Stimulated activated CD4-positive, alpha-beta T cell treated with anti-CD3 and anti-CD28 coated beads, Interleukin-1b, Interleukin-23, amount 100 ng/mL, for 1 hour (primary cell): Measurements from ENCODE around the gene SLC25A29.
"Not testable (repeated sequence)": the region's sequence is repeated elsewhere in the genome, so short reads cannot be mapped to it uniquely, and the experiment has no call there.

Experiments
- DNase-seq, 2 donors: peaks; one replicate each; pipeline ENCODE4 v3.0.0-alpha.2; 2020; ENCODE audit warnings: low read depth in 2 of 2

SLC25A29 gene

DNA sequence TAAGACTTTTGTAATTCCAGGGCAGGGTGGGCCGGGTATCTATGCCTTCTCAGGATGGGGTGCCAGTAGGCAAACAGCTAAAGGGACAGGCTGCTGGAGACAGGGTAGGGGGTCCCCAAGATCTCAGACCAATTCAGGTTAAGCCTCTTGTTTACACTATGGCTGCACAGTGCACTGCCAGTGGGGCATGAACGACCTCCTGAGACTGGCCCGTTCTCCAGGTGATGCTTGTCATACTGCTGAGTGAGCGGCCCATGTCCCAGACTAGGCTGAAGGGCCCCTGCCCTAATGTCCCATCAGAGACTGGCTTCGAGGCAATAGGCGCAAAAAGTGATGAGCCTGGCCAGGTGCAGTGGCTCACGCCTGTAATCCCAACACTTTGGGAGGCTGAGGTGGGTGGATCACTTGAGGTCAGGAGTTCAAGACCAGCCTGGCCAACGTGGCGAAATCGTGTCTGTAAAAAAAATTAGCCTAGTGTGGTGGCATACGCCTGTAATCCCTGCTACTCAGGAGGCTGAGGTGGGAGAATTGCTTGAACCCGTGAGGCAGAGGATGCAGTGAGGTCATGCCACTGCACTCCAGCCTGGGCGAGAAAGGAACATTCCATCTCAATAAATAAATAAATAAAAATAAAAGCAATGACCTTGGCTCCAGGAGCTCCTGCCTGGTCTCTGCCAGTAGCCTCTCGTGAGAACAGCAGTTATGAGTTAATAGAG lies 12.6 kb downstream of the SLC25A29 start:
- DNase-seq, result no peak

DNA sequence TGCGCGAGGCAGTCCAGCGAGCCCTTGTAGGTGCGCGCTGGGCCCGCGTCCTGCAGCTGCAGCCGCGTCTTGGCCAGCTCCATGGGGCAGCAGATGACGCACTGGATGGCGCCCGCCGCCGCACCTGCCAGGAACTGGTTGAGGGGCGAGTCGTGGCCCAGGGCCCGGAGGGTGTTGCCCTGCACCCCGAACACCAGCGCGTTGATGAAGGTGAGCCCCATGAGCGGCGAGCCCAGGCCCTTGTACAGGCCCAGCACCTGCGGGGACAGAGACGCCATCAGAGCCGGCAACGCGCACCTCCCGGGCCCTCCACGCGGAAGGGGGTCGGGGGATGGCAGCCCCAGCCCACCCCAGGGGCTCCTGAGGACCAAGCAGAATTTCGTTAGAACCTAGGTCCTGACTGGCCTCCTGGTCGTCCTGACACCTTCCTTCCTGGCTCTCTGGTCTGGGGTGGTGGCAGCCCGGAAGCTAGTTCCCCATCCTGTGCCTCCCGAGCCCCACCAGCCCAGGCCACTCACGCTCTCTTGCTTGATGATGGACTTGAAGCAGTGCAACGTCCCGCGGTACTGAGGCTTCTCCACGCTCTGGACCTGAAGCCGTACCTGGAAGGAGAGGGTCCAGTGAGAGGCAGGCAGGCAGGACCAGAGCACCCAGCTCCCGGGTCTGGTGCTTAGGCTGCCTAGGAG lies 13.3 kb downstream of the SLC25A29 start:
- DNase-seq, result no peak

DNA sequence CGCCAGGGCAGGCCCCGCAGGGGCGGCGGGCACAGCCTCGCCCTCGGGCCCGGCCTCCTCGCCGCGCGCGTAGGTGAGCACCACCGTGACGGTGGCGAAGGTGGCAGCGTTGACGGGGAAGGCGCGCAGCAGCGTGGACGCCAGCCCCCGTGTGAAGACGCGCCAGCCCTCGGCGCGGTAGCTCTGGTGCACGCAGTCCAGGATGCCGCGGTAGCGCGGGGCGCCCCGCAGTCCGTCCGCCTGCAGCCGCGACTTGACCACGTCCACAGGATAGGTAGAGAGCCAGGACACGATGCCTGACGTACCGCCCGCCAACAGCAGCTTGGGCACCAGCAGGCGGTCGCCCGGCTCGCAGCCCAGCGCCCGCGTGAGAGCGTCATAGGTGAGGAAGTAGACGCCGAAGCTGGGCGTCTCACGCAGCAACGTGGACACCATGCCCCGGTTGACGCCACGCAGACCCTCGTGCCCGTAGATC lies 13.9 kb downstream of the SLC25A29 start:
- no peak for DNase-seq

DNA sequence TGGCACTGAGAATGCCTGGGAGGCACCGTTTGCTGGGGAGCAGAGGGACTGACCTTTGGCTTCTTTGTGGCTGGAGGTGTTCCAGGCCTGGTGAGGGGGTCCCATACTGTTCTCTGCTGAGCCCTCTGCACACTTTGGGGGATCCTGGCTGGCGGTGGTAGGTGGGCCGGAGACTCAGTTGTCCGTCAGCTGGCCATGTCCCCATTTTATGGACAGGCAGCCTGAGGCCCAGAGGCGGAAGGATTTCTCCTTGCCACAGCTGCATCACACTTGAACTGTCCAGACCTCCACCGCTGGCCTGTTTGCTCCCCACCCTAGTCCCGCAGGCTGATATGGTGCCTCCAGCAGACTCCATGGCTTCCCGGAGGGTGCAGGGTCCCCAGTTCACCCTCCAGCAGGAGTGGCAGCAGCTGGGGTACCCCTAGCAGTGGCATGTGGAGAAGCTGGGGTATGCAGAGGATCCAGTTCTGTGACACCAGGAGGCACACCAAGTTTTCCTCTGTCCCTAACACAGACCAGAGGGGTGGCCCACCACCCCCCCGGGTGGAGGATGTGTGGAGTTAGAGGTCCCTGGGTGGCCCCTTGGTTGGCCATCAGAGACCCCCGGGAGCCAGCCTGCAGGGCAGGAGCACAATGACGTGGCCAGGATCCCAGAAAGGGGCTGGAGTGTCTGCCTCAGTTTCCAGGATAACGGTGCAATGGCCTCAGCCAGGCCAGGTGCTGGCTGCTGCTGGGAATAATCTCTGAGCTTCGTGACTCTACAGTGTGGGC lies 14.8 kb downstream of the SLC25A29 start:
- DNase-seq, result no peak

DNA sequence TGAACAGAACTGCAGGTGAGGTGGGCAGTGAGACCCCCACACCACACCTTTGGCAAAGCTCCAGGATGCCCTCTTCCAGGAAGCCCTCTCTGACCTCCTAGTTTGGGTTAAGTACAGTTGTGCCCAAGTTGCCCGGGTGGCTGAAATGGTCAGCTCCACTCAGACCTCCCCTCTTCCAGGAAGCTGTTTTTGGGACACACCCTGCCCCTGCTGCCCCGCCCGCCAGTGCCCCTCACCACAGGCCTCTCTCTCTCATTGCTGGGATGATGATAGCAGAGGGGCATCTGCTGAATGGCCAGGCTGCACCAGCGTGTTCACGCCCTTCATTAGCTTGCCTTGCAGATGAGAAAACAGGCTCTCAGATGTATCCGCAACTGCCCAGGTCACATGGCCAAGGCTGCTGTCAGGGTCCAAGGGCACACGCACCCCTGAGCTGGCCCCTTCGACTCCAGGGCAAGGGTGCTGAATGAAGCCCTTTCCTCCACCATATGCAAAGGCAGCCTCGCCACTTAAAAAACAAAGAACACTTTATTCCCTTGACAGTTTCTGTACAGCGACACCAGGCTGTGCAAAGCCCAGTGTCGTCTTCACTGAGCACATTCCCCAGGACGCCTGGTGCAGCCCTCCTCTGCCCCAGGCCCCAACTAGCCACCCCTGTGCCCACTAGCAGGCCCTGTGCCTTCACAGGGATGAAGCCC lies 15.5 kb downstream of the SLC25A29 start:
- DNase-seq, result no peak

DNA sequence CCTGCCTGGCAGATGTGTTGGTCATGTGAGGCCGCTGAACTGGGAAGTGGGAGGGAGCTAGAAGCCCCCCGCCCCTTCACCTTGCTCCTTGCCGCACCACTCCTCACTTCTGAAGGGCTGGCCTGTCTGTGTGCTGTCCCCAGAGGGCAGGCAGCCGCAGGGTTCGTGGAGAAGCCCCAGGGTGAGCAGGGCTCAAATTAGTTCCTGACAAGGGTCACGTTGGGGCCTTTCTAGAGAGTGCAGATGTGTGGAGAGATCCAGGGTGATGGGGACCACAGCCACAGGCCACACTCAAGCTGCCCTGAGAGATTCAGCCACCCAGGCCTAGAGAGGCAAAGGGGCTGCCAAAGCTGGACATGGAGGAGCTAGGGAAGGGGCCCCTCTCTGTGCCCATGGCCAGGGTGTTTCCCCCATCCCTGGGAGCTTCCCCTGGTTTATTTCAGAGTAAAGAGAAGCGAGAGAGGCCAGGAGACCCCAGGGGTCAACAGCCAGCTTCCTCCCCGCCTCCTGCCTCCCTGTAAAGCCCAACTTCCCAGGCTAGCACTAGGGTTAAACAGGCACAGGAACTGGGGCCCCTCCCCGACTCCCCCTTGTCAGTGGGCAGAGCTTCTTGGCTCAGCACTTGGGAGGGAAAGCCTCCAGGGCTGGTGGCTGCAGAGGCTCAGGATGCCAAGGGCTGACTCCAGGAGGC lies 16.2 kb downstream of the SLC25A29 start:
- DNase-seq, result no peak

DNA sequence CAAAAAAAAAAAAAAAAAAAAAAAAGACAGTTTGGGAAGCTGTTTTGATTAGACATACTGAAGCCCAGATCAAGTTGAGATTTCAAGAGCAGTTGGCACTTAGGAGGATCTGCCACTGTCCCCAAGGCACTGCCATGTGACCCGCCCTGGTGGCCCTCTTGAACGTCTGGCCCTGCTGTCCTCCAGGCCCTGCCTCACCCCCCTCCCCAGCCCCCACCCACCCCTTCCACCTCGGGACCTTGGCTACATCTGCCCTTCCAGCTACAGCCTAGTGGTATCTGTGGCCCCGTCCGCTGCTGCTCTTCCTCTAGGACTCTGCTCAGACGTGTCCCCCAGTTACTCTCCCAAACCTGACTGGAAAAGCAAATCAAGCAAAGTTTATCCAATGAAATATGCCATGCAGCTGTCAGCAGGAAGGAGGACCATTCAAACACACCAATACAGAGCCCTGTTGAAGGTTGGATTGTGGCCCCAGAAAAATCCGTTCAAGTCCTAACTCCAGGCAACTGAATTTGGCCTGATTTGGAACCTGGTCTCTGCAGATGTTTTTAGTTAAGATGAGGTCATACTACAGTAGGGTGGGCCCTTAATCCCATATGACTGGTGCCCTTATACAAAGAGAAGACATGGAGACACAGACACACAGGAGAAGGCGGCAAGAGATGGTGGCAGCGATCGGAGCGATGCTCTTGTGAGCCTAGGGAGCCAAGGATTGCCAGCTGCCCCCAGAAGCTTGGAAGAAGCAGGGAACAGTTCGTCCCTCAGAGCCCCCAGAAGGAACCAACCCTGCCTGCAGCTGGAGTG lies 17.7 kb downstream of the SLC25A29 start:
- no peak for DNase-seq

DNA sequence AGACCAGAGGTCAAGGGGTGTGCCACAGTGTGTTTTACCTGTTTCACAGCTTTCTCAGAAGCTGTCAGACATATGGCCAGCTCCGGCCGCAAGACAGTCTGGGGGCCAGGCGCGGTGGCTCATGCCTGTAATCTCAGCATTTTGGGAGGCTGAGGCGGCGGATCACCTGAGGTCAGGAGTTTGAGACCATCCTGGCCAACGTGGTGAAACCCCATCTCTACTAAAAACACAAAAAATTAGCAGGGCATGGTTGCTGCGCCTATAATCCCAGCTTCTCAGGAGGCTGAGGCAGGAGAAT lies 18.3 kb downstream of the SLC25A29 start:
- not testable (repeated sequence) for DNase-seq

DNA sequence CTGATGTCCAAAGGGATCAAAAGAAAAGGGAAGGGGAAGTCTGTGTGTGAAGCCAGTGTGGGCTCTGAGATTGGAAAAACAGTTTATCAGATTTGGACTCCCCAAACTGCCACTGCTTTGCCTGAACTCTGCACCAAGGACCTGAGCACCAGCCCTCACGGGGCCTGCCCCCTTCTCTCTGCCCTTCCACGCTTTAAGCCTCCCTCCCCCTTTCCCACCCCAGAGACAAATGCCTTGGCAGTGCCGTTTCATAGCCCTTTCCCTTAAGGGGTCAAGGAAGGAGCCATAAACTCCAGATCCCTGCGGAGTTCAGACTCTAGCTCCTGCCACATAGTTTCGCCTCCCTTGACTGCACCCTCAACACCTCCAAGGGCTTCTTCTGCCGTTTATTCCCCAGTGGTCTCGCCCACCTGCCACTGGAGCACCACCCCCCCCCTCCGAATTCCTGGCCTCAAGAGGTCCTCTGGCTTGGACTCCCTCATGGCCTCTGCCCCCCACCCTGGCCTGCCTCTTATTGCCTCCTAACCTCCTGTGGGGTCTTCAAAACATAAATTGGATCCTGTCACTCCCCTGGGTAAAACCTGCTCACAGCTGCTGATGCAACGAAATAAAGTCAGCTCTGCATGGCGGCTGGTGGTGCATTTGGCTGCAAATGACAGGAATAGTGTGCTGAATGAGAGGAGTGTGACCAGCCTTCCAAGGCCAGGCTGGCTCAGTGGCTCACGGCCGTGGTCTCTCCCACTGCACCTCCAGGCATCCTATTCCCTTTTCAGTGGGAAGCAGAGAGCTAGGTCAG lies 18.8 kb downstream of the SLC25A29 start:
- DNase-seq, result no peak

DNA sequence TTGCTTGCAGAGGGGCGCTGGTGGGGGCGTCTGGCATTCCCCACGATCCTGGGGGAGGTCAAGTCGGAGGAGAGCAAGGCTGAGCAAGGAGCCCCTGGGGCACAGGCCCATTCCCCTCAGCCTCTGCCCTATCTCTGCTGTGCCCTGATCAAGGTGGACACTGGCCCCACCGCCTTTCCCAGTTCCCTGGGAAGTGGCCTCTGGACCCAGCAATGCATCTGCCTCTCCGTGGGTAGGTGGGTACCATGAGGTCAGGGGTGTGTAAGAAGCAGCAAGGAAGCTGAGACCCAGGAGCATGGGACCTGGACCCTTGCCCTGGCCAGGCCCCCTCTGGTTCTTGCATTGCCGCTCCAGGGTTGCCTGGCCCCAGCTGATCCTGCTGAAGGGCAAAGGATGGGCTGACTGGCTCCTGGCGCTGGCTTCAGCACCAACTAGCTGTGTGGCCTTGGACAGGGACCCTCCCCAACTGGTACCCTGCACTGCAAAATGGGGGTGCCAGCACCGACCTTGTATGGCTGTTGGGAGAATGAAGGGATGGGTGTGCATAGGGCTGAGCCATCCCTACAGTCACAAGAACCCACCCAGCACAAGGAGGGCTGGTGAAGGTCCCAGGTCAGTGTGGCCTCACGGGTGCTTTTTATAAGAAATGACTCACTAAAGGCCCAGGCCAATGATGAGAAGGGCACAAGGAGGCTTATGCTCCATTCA lies 19.6 kb downstream of the SLC25A29 start:
- DNase-seq, result no peak

DNA sequence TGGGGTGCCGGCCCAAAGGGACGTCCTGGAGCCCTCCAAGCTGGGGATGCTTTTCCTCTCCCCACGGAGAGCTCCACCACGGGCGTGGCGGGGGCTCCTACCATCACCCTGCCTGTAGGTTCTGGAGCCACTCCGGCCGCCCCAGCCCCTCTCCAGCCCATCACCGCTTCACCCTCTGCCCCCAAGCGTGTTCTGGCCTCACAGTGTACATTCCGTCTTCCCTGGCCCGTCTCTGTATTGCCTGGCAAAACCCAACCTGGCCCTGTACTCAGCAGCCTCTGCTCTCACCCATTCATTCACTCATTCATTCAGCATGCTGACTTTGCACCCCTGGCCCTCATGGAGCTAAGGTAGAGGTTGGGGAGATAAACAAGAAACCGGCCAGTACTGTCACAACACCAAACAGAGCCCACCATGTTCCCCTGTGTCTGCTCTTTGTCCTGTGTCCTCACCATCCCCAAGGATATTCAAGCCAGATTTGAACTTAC lies 20.3 kb downstream of the SLC25A29 start:
- no peak for DNase-seq

DNA sequence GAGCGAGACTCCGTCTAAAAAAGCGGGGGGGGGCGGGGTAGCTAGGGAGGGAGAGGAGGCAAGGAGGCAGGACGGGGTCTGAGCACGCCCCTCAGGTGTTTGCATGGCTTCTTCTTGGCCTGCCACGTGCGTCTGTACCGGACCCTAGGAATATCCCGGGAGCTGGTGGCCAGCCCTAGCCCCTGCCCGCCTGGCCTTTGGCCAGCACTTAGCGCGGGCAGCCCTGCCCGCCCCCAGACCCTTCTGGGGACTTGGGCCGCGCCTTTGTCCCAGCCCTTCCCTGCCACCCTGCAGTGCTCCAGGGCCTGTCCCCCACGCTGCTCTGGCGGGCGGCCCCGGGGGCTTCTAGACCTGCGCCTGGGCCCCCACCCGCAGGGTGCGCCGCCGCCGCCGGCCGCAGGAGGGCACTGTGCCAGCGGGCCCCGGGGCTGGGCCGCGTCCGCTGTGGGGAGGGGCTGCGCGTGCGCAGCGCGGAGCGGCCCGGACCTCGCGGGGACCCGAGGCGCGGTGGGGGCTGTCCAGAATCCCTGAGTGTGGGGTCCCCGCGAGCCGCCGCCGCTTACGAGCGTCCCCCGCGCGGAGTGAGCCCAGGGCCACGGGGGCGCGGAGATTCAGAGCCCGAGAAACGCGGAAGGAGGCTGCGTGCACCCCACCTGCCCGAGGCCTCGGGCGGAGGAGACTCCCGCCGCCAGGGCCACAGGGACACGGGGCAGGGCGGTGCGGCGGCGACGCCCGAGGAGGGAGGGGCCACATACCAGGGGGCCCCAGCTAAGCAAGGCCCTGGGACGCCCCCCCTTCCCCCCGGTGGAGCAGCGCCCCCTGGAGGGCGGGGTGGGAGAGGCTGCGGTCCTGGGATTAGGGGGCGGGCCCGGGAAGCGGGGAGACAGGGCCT lies 21.0 kb downstream of the SLC25A29 start:
- peak; percentile 54 to 68 for DNase-seq

DNA sequence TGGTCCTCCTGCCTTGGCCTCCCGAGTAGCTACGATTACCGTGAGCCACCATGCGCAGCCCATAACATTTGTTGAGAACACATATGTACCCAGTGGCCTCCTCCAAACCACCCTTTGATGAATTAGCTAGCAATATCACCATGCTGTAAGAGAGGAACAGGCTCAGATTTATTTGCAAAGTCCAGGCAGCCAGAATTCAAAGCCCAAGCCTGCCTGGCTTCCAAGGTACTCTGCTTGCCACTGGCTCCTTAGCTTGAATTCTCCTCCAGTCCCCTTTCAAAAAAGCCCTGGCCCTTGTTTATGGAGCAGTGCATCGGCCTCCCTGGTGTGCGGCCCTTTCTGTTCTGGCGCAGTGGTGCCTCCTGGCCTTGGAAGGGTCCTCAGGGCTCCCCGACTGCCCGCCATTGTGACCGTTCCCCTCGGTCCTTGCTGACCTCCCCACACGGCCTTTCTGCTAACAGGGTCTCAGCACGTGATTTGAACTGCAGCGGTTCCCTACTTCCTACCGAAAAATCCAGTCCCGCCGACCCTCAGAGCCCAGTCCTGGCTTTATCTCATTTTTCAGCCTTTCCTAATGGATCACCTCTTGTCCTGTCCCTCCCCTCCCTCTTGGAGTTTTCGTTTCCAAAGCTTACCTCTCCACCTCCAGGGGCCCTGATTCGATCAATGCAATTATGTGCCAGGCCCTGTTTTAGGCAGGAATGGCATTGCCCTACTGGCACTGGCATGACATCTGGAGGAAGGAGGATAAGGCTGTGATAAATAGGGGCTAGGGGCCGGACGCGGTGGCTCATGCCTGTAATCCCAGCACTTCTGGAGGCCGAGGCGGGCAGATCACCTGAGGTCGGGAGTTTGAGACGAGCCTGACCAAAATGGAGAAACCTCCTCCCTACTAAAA lies 22.0 kb downstream of the SLC25A29 start:
- no peak for DNase-seq

DNA sequence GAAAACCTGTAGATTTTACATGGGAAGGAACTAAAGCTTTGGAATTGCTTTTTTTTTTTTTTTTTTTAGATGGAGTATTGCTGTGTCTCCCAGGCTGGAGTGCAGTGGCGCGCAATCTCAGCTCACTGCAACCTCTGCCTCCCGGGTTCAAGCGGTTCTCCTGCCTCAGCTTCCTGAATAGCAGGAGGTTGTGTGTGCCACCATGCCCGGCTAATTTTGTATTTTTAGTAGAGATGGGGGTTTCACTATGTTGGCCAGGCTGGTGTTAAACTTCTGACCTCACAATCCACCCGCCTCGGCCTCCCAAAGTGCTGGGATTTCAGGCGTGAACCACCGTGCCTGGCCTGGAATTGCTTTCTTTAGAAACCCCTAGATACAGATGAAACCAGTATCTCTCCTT lies 22.8 kb downstream of the SLC25A29 start:
- DNase-seq, result not testable (repeated sequence)

DNA sequence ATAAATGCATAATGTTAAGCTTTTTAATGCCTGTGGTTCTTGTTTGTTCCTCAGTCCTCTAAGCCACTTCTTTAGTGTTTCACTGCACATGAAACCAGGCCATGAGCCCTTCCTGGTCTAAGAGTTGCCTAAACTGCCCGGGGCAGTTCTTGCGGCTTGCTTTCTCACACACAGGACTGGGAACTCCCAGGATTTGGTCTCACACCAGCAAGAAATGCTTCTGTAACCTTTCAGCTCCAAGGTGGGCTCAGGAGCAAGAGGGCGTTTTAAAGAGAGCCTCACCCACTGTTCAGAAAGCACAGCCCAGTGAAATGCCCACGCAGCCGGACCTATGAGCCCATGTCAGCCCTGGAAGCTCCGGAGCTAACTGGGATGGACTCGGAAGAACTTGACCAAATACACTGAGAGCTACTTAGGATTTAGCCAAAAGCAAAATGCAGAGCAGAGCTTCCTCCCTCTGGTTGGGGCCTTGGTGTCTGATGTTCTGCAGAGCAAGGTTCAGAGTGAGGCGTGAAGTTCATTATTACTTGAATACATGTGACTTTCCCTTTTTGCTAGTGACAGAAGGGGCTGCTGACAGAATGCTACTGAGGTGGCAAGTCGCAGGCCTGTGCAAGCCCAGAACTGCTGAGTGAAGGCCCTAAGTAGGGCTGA lies 23.4 kb downstream of the SLC25A29 start:
- DNase-seq, result no peak

DNA sequence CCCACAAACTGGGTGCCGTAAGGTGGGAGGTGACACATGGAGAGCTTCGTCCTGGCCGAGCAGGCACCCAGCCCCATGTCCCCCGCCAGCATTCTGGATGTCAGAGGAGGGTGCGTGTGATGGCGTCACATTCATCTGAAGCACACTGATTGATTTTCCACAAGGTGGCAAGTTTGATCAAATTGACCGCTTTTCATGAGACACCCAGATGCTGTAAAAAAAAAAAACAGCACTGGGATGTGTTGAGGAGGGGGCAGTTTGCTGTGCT lies 24.2 kb downstream of the SLC25A29 start:
- no peak for DNase-seq
